Testis (tissue), 3 donors: Measurements from ENCODE around the gene TXNRD1. TPM values are rescaled to one million over a fixed set of nuclear protein-coding genes. Genes with fewer than 3 reads are reported as not detected.

Experiments
- DNase-seq: peaks from one replicate; pipeline ENCODE4 v3.0.0-alpha.2; 2019
- H3K27ac ChIP-seq, 2 donors: fragments of 200-600 bp; sonication (generic); one replicate each; pipeline ENCODE4 v1.5.1; 2019
- H3K27me3 ChIP-seq: fragments of 200-600 bp; sonication (generic); one replicate; pipeline ENCODE4 v1.5.1; 2019
- H3K36me3 ChIP-seq: fragments of 200-600 bp; sonication (generic); one replicate; pipeline ENCODE4 v1.5.1; 2017; ENCODE audit warnings: low read depth; ENCODE audit errors: missing control alignments
- H3K4me1 ChIP-seq: fragments of 200-600 bp; sonication (generic); one replicate; pipeline ENCODE4 v1.5.1; 2019
- H3K4me3 ChIP-seq, 2 donors: fragments of 200-600 bp; sonication (generic); one replicate each; pipeline ENCODE4 v1.5.1; 2017 to 2019
- H3K9me3 ChIP-seq: fragments of 200-600 bp; sonication (generic); one replicate; pipeline ENCODE4 v1.5.1; 2017
- POLR2A ChIP-seq: fragments of 450-650 bp; IDR thresholded peaks from one replicate; pipeline ENCODE4 v1.6.1; 2017; ENCODE audit warnings: antibody characterized with exemption, mild to moderate bottlenecking, moderate library complexity
- WGBS, 2 donors: methylation state at CpG; one replicate each; pipeline ENCODE4 v1.1.5; 2018; 5-methylcytosine and 5-hydroxymethylcytosine counted together
- intact Hi-C: fragments of 100-400 bp; cut with DNase I; formaldehyde crosslinking; loops from one replicate; pipeline ENCODE4 v1.15.1; 2023; ENCODE audit warnings: low total_unique reads
- polyA plus RNA-seq: library from polyadenylated mRNA; stranded (reverse); fragments of 350-450 nt; fragmentation: Illumina TruSeq; extraction: RNeasy Lipid Tissue Mini Kit (QIAGEN cat#74804); gene quantifications from one replicate; pipeline ENCODE4 v1.2.3, GENCODE V29; 2014; ENCODE audit warnings: low read depth, low replicate concordance; ENCODE audit not compliant: insufficient read depth
- total RNA-seq, 2 donors: library from RNA; depleted of rRNA; stranded (reverse); fragments of >200 nt; gene quantifications; one replicate each; pipeline ENCODE4 v1.2.3, GENCODE V29; 2016
- TF ChIP-seq, protein P1 (sequence below), 3 experiments: fragments of 450-650 bp in 2 of 3; fragments of 200-600 bp in 1 of 3; sonication (generic) in 1 of 3; IDR thresholded peaks; one replicate each; pipeline ENCODE4 v1.5.1; 2016 to 2019; ENCODE audit warnings: antibody characterized with exemption in 3 of 3, mild to moderate bottlenecking in 2 of 3, moderate library complexity in 1 of 3

TXNRD1 gene
- total and polyA plus RNA-seq, 3 donors from 2014 or later, result 67.8 to 110 (median 96.2) TPM

DNA sequence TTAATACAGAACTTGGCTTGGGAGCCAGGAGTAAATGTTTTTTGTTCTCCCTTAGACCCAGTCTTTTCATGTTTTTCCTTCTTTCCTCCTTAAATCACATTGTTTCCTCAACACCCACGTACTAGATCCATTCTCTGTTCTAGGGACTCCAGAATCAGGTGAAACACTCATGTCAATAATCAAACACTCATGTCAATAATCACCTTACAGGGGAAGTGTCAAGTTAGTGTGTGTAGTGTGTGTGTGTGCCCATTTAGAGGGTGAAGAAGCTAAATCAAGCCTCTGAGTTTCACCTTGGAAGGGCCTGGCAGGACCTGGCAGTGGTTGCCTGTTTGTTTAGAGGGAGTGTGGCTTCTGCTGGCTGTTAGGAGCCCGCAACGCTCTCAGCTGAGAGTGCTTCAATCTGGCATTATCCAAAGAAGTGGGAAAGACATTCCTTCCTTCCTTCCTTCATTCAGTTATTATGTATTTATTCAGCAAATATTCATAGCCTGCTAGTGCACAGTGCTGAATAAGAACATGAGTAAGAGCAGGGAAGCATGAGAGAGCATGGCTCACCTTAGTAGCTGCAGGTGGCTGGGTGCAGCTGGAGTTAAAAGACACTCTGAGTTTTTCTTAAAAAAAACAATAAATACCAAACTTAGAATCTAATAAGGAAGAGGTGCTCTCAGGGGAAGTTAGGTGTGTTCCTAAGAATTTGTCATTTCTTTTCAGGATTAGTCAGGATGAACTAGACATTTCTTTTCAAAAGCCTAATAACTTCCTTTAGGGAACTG, 70.3 kb downstream of the TXNRD1 start:
- Histone ChIP-seq H3K4me1 (peaks cover 21% of the 10 kb centered on the region), H3K4me3 (peak overlapping the region in 1 of 2 donors; percentile 76), H3K9me3 (no peaks in the 10 kb centered on the region), H3K27me3 (no peaks in the 10 kb centered on the region), H3K27ac (peak overlapping the region; percentile 84 to 91), H3K36me3 (no peaks in the 10 kb centered on the region)
- TF ChIP-seq, protein P1, sequence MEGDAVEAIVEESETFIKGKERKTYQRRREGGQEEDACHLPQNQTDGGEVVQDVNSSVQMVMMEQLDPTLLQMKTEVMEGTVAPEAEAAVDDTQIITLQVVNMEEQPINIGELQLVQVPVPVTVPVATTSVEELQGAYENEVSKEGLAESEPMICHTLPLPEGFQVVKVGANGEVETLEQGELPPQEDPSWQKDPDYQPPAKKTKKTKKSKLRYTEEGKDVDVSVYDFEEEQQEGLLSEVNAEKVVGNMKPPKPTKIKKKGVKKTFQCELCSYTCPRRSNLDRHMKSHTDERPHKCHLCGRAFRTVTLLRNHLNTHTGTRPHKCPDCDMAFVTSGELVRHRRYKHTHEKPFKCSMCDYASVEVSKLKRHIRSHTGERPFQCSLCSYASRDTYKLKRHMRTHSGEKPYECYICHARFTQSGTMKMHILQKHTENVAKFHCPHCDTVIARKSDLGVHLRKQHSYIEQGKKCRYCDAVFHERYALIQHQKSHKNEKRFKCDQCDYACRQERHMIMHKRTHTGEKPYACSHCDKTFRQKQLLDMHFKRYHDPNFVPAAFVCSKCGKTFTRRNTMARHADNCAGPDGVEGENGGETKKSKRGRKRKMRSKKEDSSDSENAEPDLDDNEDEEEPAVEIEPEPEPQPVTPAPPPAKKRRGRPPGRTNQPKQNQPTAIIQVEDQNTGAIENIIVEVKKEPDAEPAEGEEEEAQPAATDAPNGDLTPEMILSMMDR (IDR thresholded peaks at IDR 0.05), result no peak
- no peak for TF ChIP-seq POLR2A
- no peak for DNase-seq
- intact Hi-C loops, result no loop called here
- 73 to 77% methylated on average over 3 of the region's 3 CpGs for WGBS, 2 donors

- no peaks in the 10 kb centered on the region for H3K27me3 ChIP-seq
- no peaks in the 10 kb centered on the region for H3K36me3 ChIP-seq
- 0 to 1% methylated on average over 38 to 40 of the region's 40 CpGs for WGBS, 2 donors
- TF ChIP-seq POLR2A, result peak; percentile 34
- TF ChIP-seq, protein P1 (IDR thresholded peaks at IDR 0.05), result no peak
- peak overlapping the region; percentile 84 to 91 for H3K27ac ChIP-seq
- intact Hi-C loops, result no loop called here
- H3K4me1 ChIP-seq, result peaks cover 21% of the 10 kb centered on the region
- peak; percentile 96 for DNase-seq
- no peaks in the 10 kb centered on the region for H3K9me3 ChIP-seq
- H3K4me3 ChIP-seq, result peak overlapping the region; percentile 76 to 79
These were observed 71.2 kb downstream of the TXNRD1 start for GRCh38 chr12:104286516-104287482.

- 1% methylated on average over 31 to 41 of the region's 41 CpGs for WGBS, 2 donors
- H3K4me1 ChIP-seq, result peaks cover 21% of the 10 kb centered on the region
- intact Hi-C loops, result no loop called here
These were observed 73.2 kb downstream of the TXNRD1 start for GRCh38 chr12:104288635-104289274.

DNA sequence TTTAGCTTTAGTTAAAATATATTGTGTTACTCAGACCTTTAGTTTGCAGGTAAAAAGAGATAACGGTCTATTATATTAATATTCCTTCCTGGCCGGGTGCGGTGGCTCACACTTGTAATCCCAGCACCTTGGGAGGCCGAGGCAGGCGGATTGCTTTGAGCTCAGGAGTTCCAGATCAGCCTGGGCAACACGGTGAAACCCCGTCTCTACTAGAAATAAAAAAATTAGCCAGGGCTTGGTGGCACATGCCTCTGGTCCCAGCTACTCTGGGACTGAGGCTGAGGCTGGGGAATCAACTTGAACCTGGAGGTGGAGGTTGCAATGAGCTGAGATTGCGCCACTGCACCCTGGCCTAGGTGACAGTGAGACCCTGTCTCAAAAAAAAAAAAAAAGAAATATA, 74.7 kb downstream of the TXNRD1 start:
- intact Hi-C loops, result no loop called here
- Histone ChIP-seq H3K27ac (no peak overlapping the region), H3K4me1 (peaks cover 21% of the 10 kb centered on the region), H3K4me3 (no peak overlapping the region), H3K27me3 (no peaks in the 10 kb centered on the region), H3K36me3 (no peaks in the 10 kb centered on the region), H3K9me3 (no peaks in the 10 kb centered on the region)
- 81 to 89% methylated on average over 8 of the region's 8 CpGs for WGBS, 2 donors
- TF ChIP-seq POLR2A, result no peak
- TF ChIP-seq, protein P1 (IDR thresholded peaks at IDR 0.05), result no peak
- no peak for DNase-seq

More at GRCh38 chr12:104288635-104289274, 73.2 kb downstream of the TXNRD1 start:
- TF ChIP-seq, protein P1 (IDR thresholded peaks at IDR 0.05), result no peak
- peak; percentile 21 for TF ChIP-seq POLR2A
- Histone ChIP-seq H3K27me3 (no peaks in the 10 kb centered on the region), H3K36me3 (no peaks in the 10 kb centered on the region), H3K27ac (peak overlapping the region; percentile 84 to 91), H3K4me3 (peak overlapping the region; percentile 76 to 79), H3K9me3 (no peaks in the 10 kb centered on the region)
- peak; percentile 89 for DNase-seq
